Rectal smooth muscle tissue (tissue), 1 donor: ENCODE measurements around the gene PEX11G.
"Not testable (repeated sequence)": the region's sequence is repeated elsewhere in the genome, so short reads cannot be mapped to it uniquely, and the experiment has no call there.

Source experiments
- H3K27ac ChIP-seq: one replicate; pipeline ENCODE4 v1.7.0; 2013; ENCODE audit warnings: low read depth, low read length, inconsistent platforms
- H3K27me3 ChIP-seq: one replicate; pipeline ENCODE4 v1.7.0; 2013; ENCODE audit warnings: low read length; ENCODE audit not compliant: control insufficient read depth, insufficient read depth
- H3K36me3 ChIP-seq: one replicate; pipeline ENCODE4 v1.7.0; 2013; ENCODE audit warnings: low read length; ENCODE audit not compliant: control insufficient read depth, insufficient read depth
- H3K4me1 ChIP-seq: one replicate; pipeline ENCODE4 v1.7.0; 2013; ENCODE audit warnings: low read length; ENCODE audit not compliant: control insufficient read depth, insufficient read depth
- H3K4me3 ChIP-seq: one replicate; pipeline ENCODE4 v1.7.0; 2013; ENCODE audit warnings: low read length
- H3K9ac ChIP-seq: one replicate; pipeline ENCODE4 v1.7.0; 2013; ENCODE audit warnings: low read length

PEX11G gene

GRCh38 chr19:7463575-7463974 is 25.3 kb downstream of the PEX11G start:
- Histone ChIP-seq H3K4me3 (no peak overlapping the region), H3K36me3 (peaks cover 51% of the 10 kb centered on the region)

GRCh38 chr19:7461841-7462629 is 26.8 kb downstream of the PEX11G start:
- H3K36me3 ChIP-seq, result peaks cover 49% of the 10 kb centered on the region
- H3K27me3 ChIP-seq, result no peaks in the 10 kb centered on the region
- H3K4me3 ChIP-seq, result no peak overlapping the region
- no peak overlapping the region for H3K9ac ChIP-seq
- no peaks in the 10 kb centered on the region for H3K4me1 ChIP-seq
- H3K27ac ChIP-seq, result no peak overlapping the region

More at GRCh38 chr19:7463575-7463974, 25.3 kb downstream of the PEX11G start:
- no peaks in the 10 kb centered on the region for H3K4me1 ChIP-seq
- H3K27me3 ChIP-seq, result no peaks in the 10 kb centered on the region
- no peak overlapping the region for H3K27ac ChIP-seq
- H3K9ac ChIP-seq, result no peak overlapping the region

GRCh38 chr19:7460562-7460966 is 28.3 kb downstream of the PEX11G start:
- no peak overlapping the region for H3K27ac ChIP-seq
- H3K27me3 ChIP-seq, result no peaks in the 10 kb centered on the region
- H3K4me1 ChIP-seq, result no peaks in the 10 kb centered on the region
- H3K36me3 ChIP-seq, result peaks cover 49% of the 10 kb centered on the region
- no peak overlapping the region for H3K9ac ChIP-seq
- H3K4me3 ChIP-seq, result no peak overlapping the region

- no peak overlapping the region for H3K9ac ChIP-seq
- H3K4me1 ChIP-seq, result no peaks in the 10 kb centered on the region
- no peak overlapping the region for H3K27ac ChIP-seq
- no peak overlapping the region for H3K4me3 ChIP-seq
- H3K36me3 ChIP-seq, result peaks cover 52% of the 10 kb centered on the region
- H3K27me3 ChIP-seq, result no peaks in the 10 kb centered on the region
These were observed 29.1 kb downstream of the PEX11G start for GRCh38 chr19:7459773-7460172.

- no peaks in the 10 kb centered on the region for H3K4me1 ChIP-seq
- H3K4me3 ChIP-seq, result no peak overlapping the region
- no peak overlapping the region for H3K27ac ChIP-seq
- H3K36me3 ChIP-seq, result peaks cover 53% of the 10 kb centered on the region
- H3K27me3 ChIP-seq, result no peaks in the 10 kb centered on the region
- no peak overlapping the region for H3K9ac ChIP-seq
These were observed 30.2 kb downstream of the PEX11G start for GRCh38 chr19:7458675-7459074.

- H3K4me3 ChIP-seq, result no peak overlapping the region
- no peak overlapping the region for H3K27ac ChIP-seq
- peaks cover 51% of the 10 kb centered on the region for H3K36me3 ChIP-seq
- no peaks in the 10 kb centered on the region for H3K4me1 ChIP-seq
- no peak overlapping the region for H3K9ac ChIP-seq
- no peaks in the 10 kb centered on the region for H3K27me3 ChIP-seq
These were observed 31.8 kb downstream of the PEX11G start for GRCh38 chr19:7456964-7457541.

GRCh38 chr19:7455600-7456296 is 33.1 kb downstream of the PEX11G start:
- no peak overlapping the region for H3K27ac ChIP-seq
- H3K4me3 ChIP-seq, result no peak overlapping the region
- H3K9ac ChIP-seq, result no peak overlapping the region
- no peaks in the 10 kb centered on the region for H3K4me1 ChIP-seq
- no peaks in the 10 kb centered on the region for H3K27me3 ChIP-seq
- H3K36me3 ChIP-seq, result peaks cover 52% of the 10 kb centered on the region

GRCh38 chr19:7454998-7455397 is 33.8 kb downstream of the PEX11G start:
- no peaks in the 10 kb centered on the region for H3K27me3 ChIP-seq
- H3K27ac ChIP-seq, result no peak overlapping the region
- peaks cover 56% of the 10 kb centered on the region for H3K36me3 ChIP-seq

GRCh38 chr19:7450243-7451223 is 38.3 kb downstream of the PEX11G start:
- Histone ChIP-seq H3K36me3 (peaks cover 56% of the 10 kb centered on the region), H3K27me3 (no peaks in the 10 kb centered on the region), H3K9ac (no peak overlapping the region), H3K4me3 (no peak overlapping the region), H3K4me1 (no peaks in the 10 kb centered on the region), H3K27ac (no peak overlapping the region)

More at GRCh38 chr19:7454998-7455397, 33.8 kb downstream of the PEX11G start:
- Histone ChIP-seq H3K4me3 (no peak overlapping the region), H3K9ac (no peak overlapping the region), H3K4me1 (no peaks in the 10 kb centered on the region)

GRCh38 chr19:7449391-7450070 is 39.3 kb downstream of the PEX11G start:
- not testable (repeated sequence) for H3K4me1 ChIP-seq, H3K4me3 ChIP-seq, H3K27me3 ChIP-seq, H3K9ac ChIP-seq, H3K27ac ChIP-seq
- peaks cover 57% of the 10 kb centered on the region for H3K36me3 ChIP-seq

- H3K27me3 ChIP-seq, result no peaks in the 10 kb centered on the region
- no peak overlapping the region for H3K9ac ChIP-seq
- peaks cover 52% of the 10 kb centered on the region for H3K36me3 ChIP-seq
- H3K4me3 ChIP-seq, result no peak overlapping the region
- no peak overlapping the region for H3K27ac ChIP-seq
- H3K4me1 ChIP-seq, result no peaks in the 10 kb centered on the region
These were observed 41.2 kb downstream of the PEX11G start for GRCh38 chr19:7447648-7448047.
